Testis (tissue), 3 donors: ENCODE results near the gene IL20RB. TPM values are rescaled to one million over a fixed set of nuclear protein-coding genes. Genes with fewer than 3 reads are reported as not detected.
"Not testable (repeated sequence)": the region's sequence is repeated elsewhere in the genome, so short reads cannot be mapped to it uniquely, and the experiment has no call there.

Source experiments
- DNase-seq: peaks from one replicate; pipeline ENCODE4 v3.0.0-alpha.2; 2019
- H3K27ac ChIP-seq, 2 donors: fragments of 200-600 bp; sonication (generic); one replicate each; pipeline ENCODE4 v1.5.1; 2019
- H3K27me3 ChIP-seq: fragments of 200-600 bp; sonication (generic); one replicate; pipeline ENCODE4 v1.5.1; 2019
- H3K36me3 ChIP-seq: fragments of 200-600 bp; sonication (generic); one replicate; pipeline ENCODE4 v1.5.1; 2017; ENCODE audit warnings: low read depth; ENCODE audit errors: missing control alignments
- H3K4me1 ChIP-seq: fragments of 200-600 bp; sonication (generic); one replicate; pipeline ENCODE4 v1.5.1; 2019
- H3K4me3 ChIP-seq, 2 donors: fragments of 200-600 bp; sonication (generic); one replicate each; pipeline ENCODE4 v1.5.1; 2017 to 2019
- H3K9me3 ChIP-seq: fragments of 200-600 bp; sonication (generic); one replicate; pipeline ENCODE4 v1.5.1; 2017
- POLR2A ChIP-seq: fragments of 450-650 bp; IDR thresholded peaks from one replicate; pipeline ENCODE4 v1.6.1; 2017; ENCODE audit warnings: antibody characterized with exemption, mild to moderate bottlenecking, moderate library complexity
- WGBS, 2 donors: methylation state at CpG; one replicate each; pipeline ENCODE4 v1.1.5; 2018; 5-methylcytosine and 5-hydroxymethylcytosine counted together
- intact Hi-C: fragments of 100-400 bp; cut with DNase I; formaldehyde crosslinking; loops from one replicate; pipeline ENCODE4 v1.15.1; 2023; ENCODE audit warnings: low total_unique reads
- polyA plus RNA-seq: library from polyadenylated mRNA; stranded (reverse); fragments of 350-450 nt; fragmentation: Illumina TruSeq; extraction: RNeasy Lipid Tissue Mini Kit (QIAGEN cat#74804); gene quantifications from one replicate; pipeline ENCODE4 v1.2.3, GENCODE V29; 2014; ENCODE audit warnings: low read depth, low replicate concordance; ENCODE audit not compliant: insufficient read depth
- total RNA-seq, 2 donors: library from RNA; depleted of rRNA; stranded (reverse); fragments of >200 nt; gene quantifications; one replicate each; pipeline ENCODE4 v1.2.3, GENCODE V29; 2016
- TF ChIP-seq, protein P1 (sequence below), 3 experiments: fragments of 450-650 bp in 2 of 3; fragments of 200-600 bp in 1 of 3; sonication (generic) in 1 of 3; IDR thresholded peaks; one replicate each; pipeline ENCODE4 v1.5.1; 2016 to 2019; ENCODE audit warnings: antibody characterized with exemption in 3 of 3, mild to moderate bottlenecking in 2 of 3, moderate library complexity in 1 of 3

Gene IL20RB
- total and polyA plus RNA-seq, 3 donors from 2014 or later = 2.0 to 12.5 (median 3.5) TPM

DNA sequence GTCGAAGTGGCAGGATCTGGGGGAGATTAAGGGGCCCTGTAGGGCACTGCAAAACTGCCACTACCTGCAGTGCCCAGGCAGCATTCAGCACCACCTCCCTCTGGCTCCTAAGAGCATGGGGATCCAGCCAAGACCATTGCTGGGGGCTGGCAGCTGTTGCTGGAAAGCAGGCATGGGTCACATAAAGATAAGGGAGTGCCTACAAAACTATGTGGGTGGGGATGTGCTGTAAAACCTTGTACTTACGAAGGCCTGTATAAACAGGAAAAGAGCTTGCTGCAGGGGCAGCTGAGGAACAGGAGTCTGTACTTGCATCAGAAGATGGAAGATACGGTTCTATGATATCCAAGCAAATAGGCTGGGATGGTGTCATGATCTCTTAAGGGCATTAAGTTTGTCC, 27.1 kb downstream of the IL20RB start:
- Histone ChIP-seq H3K27me3 (no peaks in the 10 kb centered on the region), H3K36me3 (no peaks in the 10 kb centered on the region), H3K4me3 (no peak overlapping the region), H3K9me3 (no peaks in the 10 kb centered on the region), H3K4me1 (no peaks in the 10 kb centered on the region), H3K27ac (no peak overlapping the region)
- no peak for DNase-seq
- WGBS, 2 donors = 48 to 58% methylated on average over 3 of the region's 3 CpGs
- intact Hi-C loops = no loop called here
- TF ChIP-seq, protein P1, sequence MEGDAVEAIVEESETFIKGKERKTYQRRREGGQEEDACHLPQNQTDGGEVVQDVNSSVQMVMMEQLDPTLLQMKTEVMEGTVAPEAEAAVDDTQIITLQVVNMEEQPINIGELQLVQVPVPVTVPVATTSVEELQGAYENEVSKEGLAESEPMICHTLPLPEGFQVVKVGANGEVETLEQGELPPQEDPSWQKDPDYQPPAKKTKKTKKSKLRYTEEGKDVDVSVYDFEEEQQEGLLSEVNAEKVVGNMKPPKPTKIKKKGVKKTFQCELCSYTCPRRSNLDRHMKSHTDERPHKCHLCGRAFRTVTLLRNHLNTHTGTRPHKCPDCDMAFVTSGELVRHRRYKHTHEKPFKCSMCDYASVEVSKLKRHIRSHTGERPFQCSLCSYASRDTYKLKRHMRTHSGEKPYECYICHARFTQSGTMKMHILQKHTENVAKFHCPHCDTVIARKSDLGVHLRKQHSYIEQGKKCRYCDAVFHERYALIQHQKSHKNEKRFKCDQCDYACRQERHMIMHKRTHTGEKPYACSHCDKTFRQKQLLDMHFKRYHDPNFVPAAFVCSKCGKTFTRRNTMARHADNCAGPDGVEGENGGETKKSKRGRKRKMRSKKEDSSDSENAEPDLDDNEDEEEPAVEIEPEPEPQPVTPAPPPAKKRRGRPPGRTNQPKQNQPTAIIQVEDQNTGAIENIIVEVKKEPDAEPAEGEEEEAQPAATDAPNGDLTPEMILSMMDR (IDR thresholded peaks at IDR 0.05) = no peak
- no peak for TF ChIP-seq POLR2A

DNA sequence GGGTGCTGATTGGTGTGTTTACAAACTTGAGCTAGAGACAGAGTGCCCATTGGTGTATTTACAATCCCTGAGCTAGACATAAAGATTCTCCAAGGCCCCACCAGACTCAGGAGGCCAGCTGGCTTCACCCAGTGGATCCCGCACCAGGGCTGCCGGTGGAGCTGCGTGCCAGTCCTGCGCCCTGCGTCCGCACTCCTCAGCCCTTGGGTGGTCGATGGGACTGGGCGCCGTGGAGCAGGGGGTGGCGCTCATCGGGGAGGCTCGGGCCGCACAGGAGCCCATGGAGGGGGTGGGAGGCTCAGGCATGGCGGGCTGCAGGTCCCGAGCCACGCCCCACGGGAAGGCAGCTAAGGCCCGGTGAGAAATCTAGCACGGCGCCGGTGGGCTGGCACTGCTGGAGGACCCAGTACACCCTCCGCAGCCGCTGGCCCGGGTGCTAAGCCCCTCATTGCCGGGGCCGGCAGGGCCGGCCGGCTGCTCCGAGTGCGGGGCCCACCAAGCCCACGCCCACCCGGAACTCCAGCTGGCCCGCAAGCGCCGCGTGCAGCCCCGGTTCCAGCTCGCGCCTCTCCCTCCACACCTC, 29.7 kb downstream of the IL20RB start:
- 20 to 73% methylated on average over 1 to 29 of the region's 39 CpGs for WGBS, 2 donors

DNA sequence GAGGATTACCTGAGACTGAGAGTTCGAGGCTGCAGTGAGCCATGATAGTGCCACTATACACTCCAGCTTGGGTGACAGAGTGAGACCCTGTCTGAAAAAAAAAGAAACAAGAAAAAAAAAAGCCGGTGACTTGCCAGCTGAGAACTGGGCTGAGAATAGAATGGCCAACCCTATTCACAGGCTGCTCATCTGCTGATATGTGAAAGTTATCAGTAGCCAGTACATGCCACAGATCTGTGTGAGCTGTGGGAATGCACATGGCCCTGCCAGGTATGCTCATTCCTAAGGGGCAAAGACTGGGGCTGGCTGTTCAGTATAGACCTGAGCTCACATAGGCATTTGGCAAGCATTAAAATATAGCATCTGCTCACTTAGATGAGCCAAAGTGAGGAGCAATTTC, 30.9 kb downstream of the IL20RB start:
- no peak overlapping the region for H3K27ac ChIP-seq
- no peaks in the 10 kb centered on the region for H3K27me3 ChIP-seq
- no peaks in the 10 kb centered on the region for H3K4me1 ChIP-seq
- intact Hi-C loops = no loop called here
- no peak overlapping the region for H3K4me3 ChIP-seq
- no peaks in the 10 kb centered on the region for H3K9me3 ChIP-seq
- no peak for DNase-seq
- H3K36me3 ChIP-seq = no peaks in the 10 kb centered on the region
- 89 to 91% methylated on average over 2 of the region's 2 CpGs for WGBS, 2 donors
- TF ChIP-seq POLR2A = no peak
- TF ChIP-seq, protein P1 (IDR thresholded peaks at IDR 0.05) = no peak

More for the DNA sequence above, 29.7 kb downstream of the IL20RB start:
- H3K27ac ChIP-seq, intact Hi-C loops, H3K4me1 ChIP-seq, DNase-seq, H3K27me3 ChIP-seq, H3K36me3 ChIP-seq, H3K9me3 ChIP-seq: not testable (repeated sequence)
- peak overlapping the region in 1 of 2 donors; percentile 20 for H3K4me3 ChIP-seq

DNA sequence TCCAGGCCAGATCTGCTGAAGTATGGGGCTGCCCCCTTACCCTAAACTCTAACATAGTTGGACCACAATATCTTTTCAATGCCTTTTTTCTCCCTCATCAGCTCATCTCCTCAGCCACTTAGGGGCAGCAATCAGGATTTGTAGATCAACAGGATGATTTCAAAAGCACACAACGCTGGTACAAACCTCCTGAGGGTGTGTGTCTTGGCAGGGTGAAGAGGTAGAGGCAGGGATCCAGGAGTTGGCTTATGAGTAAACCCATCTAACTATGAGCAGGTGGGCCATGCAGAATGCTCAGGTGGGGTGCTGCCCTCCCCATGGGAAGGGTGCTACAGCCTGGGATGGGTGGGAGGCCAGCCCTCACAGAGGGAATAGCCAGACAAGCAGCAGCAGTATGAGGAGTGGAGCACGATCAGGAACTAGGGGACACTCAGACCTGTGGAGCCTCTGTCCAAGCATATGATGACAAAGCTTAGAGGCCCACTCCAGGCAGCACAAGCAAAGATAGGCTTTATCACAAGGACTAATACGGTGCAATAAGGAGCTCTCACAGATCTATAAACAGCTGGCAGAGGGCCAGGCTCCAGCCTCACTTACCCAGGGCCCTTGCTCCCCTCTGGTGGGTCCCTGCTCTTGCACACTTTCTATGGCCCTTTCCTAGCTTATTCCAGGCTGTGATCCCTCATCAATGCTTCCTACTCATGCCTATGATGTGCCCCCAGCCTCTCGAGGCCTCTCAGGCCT, 32.2 kb downstream of the IL20RB start:
- H3K4me3 ChIP-seq = no peak overlapping the region
- intact Hi-C loops = no loop called here
- H3K27ac ChIP-seq = no peak overlapping the region
- WGBS, 2 donors = 71 to 81% methylated on average over 4 of the region's 4 CpGs
- H3K36me3 ChIP-seq = no peaks in the 10 kb centered on the region
- DNase-seq = no peak
- H3K9me3 ChIP-seq = no peaks in the 10 kb centered on the region
- H3K27me3 ChIP-seq = no peaks in the 10 kb centered on the region
- peaks cover 8% of the 10 kb centered on the region for H3K4me1 ChIP-seq
- no peak for TF ChIP-seq POLR2A
- TF ChIP-seq, protein P1 (IDR thresholded peaks at IDR 0.05) = no peak

DNA sequence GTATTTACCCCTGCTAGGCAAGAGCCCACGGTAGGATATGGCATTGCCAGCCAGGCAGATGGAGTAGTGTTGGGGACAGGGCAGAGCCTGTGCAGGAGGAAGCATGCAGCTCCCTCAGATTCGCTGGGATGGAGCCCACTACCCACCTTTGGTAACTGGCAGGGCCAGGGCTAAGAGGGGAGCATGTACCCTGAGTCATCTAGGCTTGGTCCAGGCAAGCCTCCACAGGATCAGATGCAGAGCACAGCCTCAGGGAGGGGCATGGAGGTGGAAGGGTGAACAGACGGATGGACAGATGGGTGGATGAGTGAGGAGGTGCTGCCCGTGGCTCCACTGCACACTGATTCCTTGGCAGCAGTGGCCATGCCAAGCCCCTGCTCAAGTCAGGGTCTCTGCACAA, 33.0 kb downstream of the IL20RB start:
- Histone ChIP-seq H3K9me3 (no peaks in the 10 kb centered on the region), H3K4me1 (peaks cover 15% of the 10 kb centered on the region), H3K4me3 (no peak overlapping the region), H3K27ac (no peak overlapping the region), H3K36me3 (no peaks in the 10 kb centered on the region), H3K27me3 (no peaks in the 10 kb centered on the region)
- intact Hi-C loops = no loop called here
- WGBS, 2 donors = 83 to 98% methylated on average over 4 of the region's 4 CpGs
- TF ChIP-seq, protein P1 (IDR thresholded peaks at IDR 0.05) = no peak
- no peak for TF ChIP-seq POLR2A
- DNase-seq = no peak
